Measurements from ENCODE around the gene RUNDC3A.
"Not testable (repeated sequence)": the region's sequence is repeated elsewhere in the genome, so short reads cannot be mapped to it uniquely, and the experiment has no call there.

The RUNDC3A gene

GRCh38 chr17:44358066-44358465 is 49.7 kb downstream of the RUNDC3A start:
- DNase-seq, result no peak

DNA sequence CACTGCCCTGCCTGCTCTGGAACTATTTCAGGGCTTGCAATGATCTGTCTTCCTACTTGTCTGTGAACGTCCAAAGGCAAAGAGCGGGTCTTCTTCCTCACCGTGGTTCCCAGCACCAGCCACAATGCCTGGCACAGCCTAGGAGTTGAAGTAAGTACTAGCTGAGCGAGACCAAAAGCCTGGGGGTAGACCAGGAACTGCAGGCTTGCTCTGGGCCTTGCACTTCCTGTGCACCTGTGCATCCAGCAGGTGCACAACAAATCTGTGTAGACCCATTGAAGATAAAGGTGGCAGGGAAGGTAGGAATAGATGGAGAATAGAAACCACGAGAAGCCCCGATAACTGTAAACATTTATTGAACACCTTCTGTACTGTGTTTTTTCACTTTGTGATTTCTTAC is 50.6 kb downstream of the RUNDC3A start:
- DNase-seq, result no peak

GRCh38 chr17:44359458-44360143 is 51.2 kb downstream of the RUNDC3A start:
- DNase-seq, result no peak

- no peak for DNase-seq
Observed at GRCh38 chr17:44360144-44360533, 51.7 kb downstream of the RUNDC3A start.

GRCh38 chr17:44360826-44361225 is 52.4 kb downstream of the RUNDC3A start:
- DNase-seq, result peak in 11 of 51 donors; percentile 9 to 28 (median 16)

GRCh38 chr17:44361292-44362260 is 53.2 kb downstream of the RUNDC3A start:
- peak in 1 of 51 donors; percentile 20 for DNase-seq

DNA sequence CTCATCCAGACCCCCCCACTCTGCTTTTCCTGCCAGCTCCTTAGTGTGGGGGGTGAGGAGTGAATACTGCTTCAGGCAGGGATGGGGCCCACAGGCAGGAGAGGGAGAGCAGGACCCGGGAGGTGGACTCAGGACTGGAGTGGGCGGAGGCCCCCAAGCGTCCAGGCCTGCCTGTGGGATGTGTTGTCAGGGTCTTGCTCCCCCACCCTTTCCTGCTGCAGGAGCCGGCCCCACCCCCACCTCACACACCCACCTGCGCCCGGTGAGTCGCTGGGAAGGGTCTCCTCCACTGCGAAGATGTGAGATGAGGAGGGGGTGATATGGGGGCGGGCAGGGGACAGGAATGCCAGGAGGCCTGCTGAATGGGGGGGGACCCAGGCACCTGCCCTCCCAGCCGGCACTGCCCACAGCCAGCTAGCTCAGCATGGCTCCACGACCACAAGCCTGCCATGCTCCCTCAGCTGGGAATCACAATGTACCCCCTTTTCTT is 54.1 kb downstream of the RUNDC3A start:
- no peak for DNase-seq

GRCh38 chr17:44362949-44363612 is 54.7 kb downstream of the RUNDC3A start:
- peak in 7 of 51 donors; percentile 20 to 32 (median 26) for DNase-seq

DNA sequence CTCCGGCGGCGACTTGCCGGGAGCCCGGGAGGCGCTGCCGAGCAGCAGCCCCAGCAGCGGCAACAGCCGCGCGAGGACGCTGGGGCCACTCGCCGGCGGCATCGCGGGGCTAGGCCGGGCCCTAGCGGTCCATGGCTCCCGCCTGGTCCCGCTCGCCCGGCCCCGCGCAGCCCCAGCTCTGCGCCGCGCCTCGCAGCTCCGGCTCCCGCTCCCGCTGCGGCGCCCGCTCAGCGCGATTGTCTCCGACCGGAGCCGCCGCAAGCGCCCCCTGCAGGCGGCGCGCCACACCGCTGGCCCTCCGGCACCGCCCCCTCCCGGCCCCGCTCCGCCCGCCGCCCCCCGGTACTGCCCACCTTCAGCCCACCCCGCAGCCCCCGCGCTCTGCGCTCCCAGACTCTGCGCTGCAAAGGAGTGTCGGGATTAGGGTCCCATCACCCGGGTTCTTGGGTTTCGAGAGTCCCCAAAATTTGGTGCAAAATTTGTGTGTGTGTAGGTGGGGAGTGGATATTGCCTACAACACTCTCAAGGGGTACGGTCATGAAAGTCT is 55.3 kb downstream of the RUNDC3A start, which contains the start of gene FAM171A2:
FAM171A2 (minus strand) TSS at position 241 of the 547 bp plus-strand sequence; CDS start at position 102, 139 bp downstream.
- DNase-seq, result peak in 29 of 51 donors; percentile 13 to 74 (median 35)

DNA sequence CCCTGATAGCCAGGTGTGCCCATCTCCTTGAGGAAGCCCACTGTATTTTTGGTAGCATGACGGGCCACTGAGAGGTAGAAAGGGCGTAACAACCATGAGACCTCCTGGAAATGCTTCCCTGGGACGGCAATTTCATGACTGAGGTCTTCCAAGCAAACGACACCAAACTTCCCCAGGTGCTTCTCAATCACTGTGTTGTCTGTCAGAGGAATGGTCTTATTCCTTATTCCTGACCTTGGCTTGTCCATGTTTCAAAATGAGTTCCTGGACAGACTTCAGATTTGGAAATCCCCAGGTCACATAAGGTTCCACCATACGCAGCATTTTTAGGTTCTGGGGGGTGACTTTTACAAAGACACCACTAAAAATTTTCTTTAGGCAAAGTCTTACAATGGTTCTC is 56.6 kb downstream of the RUNDC3A start:
- not testable (repeated sequence) for DNase-seq

DNA sequence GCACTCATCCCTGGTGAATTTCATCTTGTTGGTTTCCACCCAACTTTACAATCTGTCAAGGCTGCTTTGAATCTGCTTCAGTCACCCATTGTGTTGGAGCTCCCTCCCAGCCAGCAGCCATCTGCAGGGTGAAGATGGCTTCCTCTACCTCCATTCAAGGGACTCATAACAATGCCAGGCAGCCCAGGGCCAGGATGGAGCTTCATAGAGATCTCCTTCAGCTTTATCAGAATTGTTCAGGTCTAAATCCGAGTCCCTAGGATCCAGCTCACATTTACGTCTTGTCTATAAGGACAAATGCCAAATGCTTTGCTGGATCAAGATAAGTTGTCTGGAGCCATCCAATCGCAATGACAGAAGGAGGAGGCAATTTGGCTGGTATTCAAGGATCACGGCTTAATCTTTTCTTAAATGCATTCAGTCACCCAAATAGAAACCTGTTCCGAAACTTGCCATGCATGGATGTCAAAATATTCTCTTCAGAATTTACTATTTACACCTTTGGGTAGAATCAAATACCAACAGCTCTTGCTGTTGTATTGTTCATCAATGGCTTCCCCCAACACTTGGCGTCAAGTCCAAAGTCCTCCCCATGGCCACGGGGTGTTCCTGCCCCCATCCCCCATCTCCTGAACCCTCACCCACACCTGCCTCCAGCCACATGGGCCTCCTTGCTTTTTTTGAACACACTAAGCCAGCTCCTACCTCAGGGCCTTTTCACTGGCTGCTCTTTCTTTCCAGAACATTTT is 59.0 kb downstream of the RUNDC3A start:
- no peak for DNase-seq
